A549 treated with RU486 at 1 μM for 4 hours (cell line): ENCODE measurements around the gene CPEB1. TPM values are rescaled to one million over a fixed set of nuclear protein-coding genes. Genes with fewer than 3 reads are reported as not detected.

Experiments
- total RNA-seq: library from RNA; stranded (reverse); fragments of 200-300 nt; extraction: Qiagen RNA extraction; gene quantifications from 5 replicates; pipeline ENCODE4 v1.2.3, GENCODE V29; 2022; ENCODE audit warnings: low read depth

The CPEB1 gene
- 2.4 to 4.4 TPM (median 3.1 TPM) in 5 replicates for total RNA-seq

GRCh38 chr15:82647045-82647834 is at the start of gene CPEB1:
TSS of gene CPEB1 (minus strand) at chr15:82647363. CDS start at chr15:82628459, 18,904 bp downstream.

DNA sequence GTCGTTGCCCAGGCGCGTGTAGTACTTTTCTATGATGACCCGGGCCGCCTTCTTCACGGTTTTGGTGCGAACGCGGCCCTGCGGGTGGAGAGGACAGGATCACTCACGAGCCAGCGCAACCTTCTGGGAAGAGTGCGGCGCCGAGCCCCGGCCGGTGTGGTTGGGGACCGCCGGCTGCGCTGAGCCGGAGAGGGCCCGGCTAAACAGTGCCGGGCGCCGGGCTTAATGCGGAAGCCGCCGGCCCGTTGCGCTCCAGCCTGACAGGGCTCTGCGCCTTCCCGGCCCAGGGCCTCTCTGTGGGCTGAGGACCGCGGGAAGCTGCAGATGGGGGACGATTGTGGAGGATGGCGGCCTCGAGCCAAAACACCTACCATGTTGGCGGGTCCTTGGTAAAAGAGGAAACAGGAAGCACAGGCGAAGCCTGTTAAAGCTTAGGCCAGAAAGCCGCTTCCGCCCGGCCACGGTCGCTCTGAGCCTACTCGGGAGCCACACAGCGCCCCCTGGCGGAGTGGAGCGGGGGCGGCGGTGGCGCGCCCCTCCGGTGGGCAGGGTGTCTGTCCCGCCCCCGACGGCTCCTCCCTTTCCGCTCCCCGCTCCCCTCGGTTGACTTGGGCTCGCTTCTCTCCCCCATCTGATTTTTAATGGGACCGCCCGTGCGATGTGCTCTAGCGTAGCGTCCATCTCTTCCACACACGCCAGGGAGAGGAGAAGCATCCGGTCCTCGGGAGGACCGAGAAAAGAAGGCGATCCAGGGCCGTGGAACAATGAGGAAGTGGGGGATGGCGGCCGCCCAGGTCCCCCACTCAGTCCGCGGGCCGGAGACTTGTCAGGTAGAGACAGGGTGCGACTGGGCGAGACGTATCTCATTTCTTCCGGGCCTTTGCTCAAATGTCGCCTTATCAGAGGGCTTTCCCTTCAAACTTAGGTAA is 106.8 kb downstream of the CPEB1 start, which contains the start of gene RPS17:
TSS of gene RPS17 (minus strand) at position 403 of the 929 bp plus-strand sequence. CDS start at position 374, 29 bp downstream.

Other genes starting within 250 kb of the CPEB1 start
- 2.3 to 3.1 TPM (median 3.0 TPM) in 5 replicates for gene GOLGA6L9, start 217.5 kb downstream of the CPEB1 start, total RNA-seq
- gene RPS17, start 106.9 kb downstream of the CPEB1 start, total RNA-seq = 3,969 to 4,458 TPM (median 4,149 TPM) in 5 replicates
- 0.49 to 1.5 TPM (median 0.71 TPM) in 5 replicates for gene AP3B2, start 62.5 kb upstream of the CPEB1 start, total RNA-seq
- not detected in 5 replicates for gene FSD2, start 158.7 kb upstream of the CPEB1 start, total RNA-seq
- 6.4 to 6.8 TPM (median 6.7 TPM) in 5 replicates for gene WHAMM, start 162.3 kb upstream of the CPEB1 start, total RNA-seq